Caco-2 (cell line): ENCODE results near the gene ELP5. TPM values are rescaled to one million over a fixed set of nuclear protein-coding genes. Genes with fewer than 3 reads are reported as not detected.

Source experiments
- Bru-seq: library from RNA; stranded (reverse); fragments of 400-500 nt; gene quantifications from one replicate; lab custom pipeline; 2021; lab: Mats Ljungman, UMichigan
- BruChase-seq, 2 experiments: library from RNA; stranded (reverse); fragments of 400-500 nt; gene quantifications; one replicate each; lab custom pipeline; 2021; lab: Mats Ljungman, UMichigan
- BruUV-seq: library from RNA; stranded (reverse); fragments of 400-500 nt; replicated peaks from 2 replicates; lab custom pipeline; 2021; lab: Mats Ljungman, UMichigan
- CTCF ChIA-PET: fragments of 300-600 bp; sonication (Branson Sonifier 250); formaldehyde crosslinking; loops from one replicate; lab custom pipeline; 2022; ENCODE audit warnings: antibody characterized with exemption; lab: Charles Lee
- POLR2A ChIA-PET: fragments of 300-600 bp; sonication (Branson Sonifier 250); formaldehyde crosslinking; loops from one replicate; lab custom pipeline; 2022; ENCODE audit warnings: antibody characterized with exemption; lab: Charles Lee
- DNase-seq, 2 experiments: peaks; one replicate each; pipeline versions ENCODE4 v3.0.0 to v3.0.0-alpha.2; 2020 to 2022
- H3K27me3 ChIP-seq: replicated peaks from 2 replicates; pipeline ENCODE4 v1.6.0; 2011; ENCODE audit warnings: low read length; ENCODE audit not compliant: control insufficient read depth, insufficient read depth
- H3K36me3 ChIP-seq: 2 replicates; pipeline ENCODE4 v1.5.1; 2011; ENCODE audit warnings: low read length; ENCODE audit not compliant: control insufficient read depth, insufficient read depth
- H3K4me1 ChIP-seq: fragments of 250-450 bp; sonication (Bioruptor Pico); 2 replicates; pipeline ENCODE4 v1.5.1; 2020; ENCODE audit warnings: mild to moderate bottlenecking
- H3K4me3 ChIP-seq: 2 replicates; pipeline ENCODE4 v1.5.1; 2011; ENCODE audit warnings: low read depth, mild to moderate bottlenecking, control low read depth, low read length
- H3K9me3 ChIP-seq: fragments of 250-450 bp; sonication (Bioruptor Pico); 2 replicates; pipeline ENCODE4 v1.5.1; 2020; ENCODE audit warnings: mild to moderate bottlenecking, moderate library complexity
- H3K27ac Mint-ChIP-seq: one replicate; pipeline ENCODE4 v1.8.0; 2022; ENCODE audit warnings: mixed read lengths; ENCODE audit not compliant: unreplicated experiment
- H3K27me3 Mint-ChIP-seq: one replicate; pipeline ENCODE4 v1.8.0; 2022; ENCODE audit warnings: mixed read lengths; ENCODE audit not compliant: insufficient read depth, unreplicated experiment
- H3K36me3 Mint-ChIP-seq: one replicate; pipeline ENCODE4 v1.8.0; 2022; ENCODE audit warnings: mild to moderate bottlenecking, mixed read lengths; ENCODE audit not compliant: insufficient read depth, unreplicated experiment
- H3K4me1 Mint-ChIP-seq: one replicate; pipeline ENCODE4 v1.8.0; 2022; ENCODE audit warnings: low read depth, mixed read lengths; ENCODE audit not compliant: unreplicated experiment
- H3K4me3 Mint-ChIP-seq: one replicate; pipeline ENCODE4 v1.8.0; 2022; ENCODE audit warnings: mild to moderate bottlenecking, moderate library complexity, mixed read lengths; ENCODE audit not compliant: unreplicated experiment
- H3K9me3 Mint-ChIP-seq: one replicate; pipeline ENCODE4 v1.8.0; 2022; ENCODE audit warnings: mixed read lengths; ENCODE audit not compliant: unreplicated experiment
- CTCF ChIP-seq, 2 experiments: fragments of 200-600 bp in 1 of 2; IDR thresholded peaks; 1 replicate in 1 of 2; 2 replicates in 1 of 2; pipeline versions ENCODE4 v1.5.1 to v1.8.0; 2011 to 2022; ENCODE audit warnings: antibody characterized with exemption in 1 of 2, control low read depth in 1 of 2, inconsistent platforms in 1 of 2, low read depth in 1 of 2, low read length in 1 of 2, mild to moderate bottlenecking in 1 of 2, moderate library complexity in 1 of 2; ENCODE audit not compliant: insufficient read depth in 1 of 2, severe bottlenecking in 1 of 2, unreplicated experiment in 1 of 2
- intact Hi-C: fragments of 100-400 bp; cut with micrococcal nuclease; formaldehyde crosslinking; loops from one replicate; pipeline ENCODE4 v1.10.0; 2022; ENCODE audit not compliant: unreplicated experiment
- long read RNA-seq: library from polyadenylated mRNA; stranded (forward); transcript quantifications from one replicate; pipeline ENCODE4 v2.0.0, GENCODE V29; 2022
- total RNA-seq: library from RNA; stranded (reverse); gene quantifications from 2 replicates; pipeline ENCODE4 v1.2.3, GENCODE V29; 2022

The ELP5 gene
- total RNA-seq (43.2 and 43.3 TPM in 2 replicates), Bru-seq, nascent RNA (percentile 53 among the genes with signal in this experiment), BruChase-seq, experiment 1, labeled RNA remaining after a 2-hour chase (percentile 59 among the genes with signal in this experiment), BruChase-seq, experiment 2, labeled RNA remaining after a 6-hour chase (percentile 72 among the genes with signal in this experiment)
- long read RNA-seq, transcript ELP5-210 (4 exons, 687 nt), result major isoform, 44 of 61 reads
- long read RNA-seq, transcript ELP5-204 (8 exons, 1,423 nt), result minor isoform, 8 of 61 reads
- long read RNA-seq, partial matches to known transcripts, result 2 of 61 reads
- long read RNA-seq, other reads (novel, unspliced or antisense), result 1 of 61 reads

GRCh38 chr17:7252176-7253043 lies at the start of gene ELP5:
Gene ELP5, plus strand, starts transcription at chr17:7252215. Its CDS starts 336 bp downstream, at chr17:7252551.
- no peaks in the 10 kb centered on the region for H3K27me3 Mint-ChIP-seq
- ChIA-PET CTCF (interaction anchor here (1.0 kb wide), 1 partner anchor 11 kb away, joined by 3 read pairs; no protein-coding TSS in a partner anchor), POLR2A (interaction anchor here (1.0 kb wide), 1 partner anchor 10 kb away, joined by 3 read pairs; the partner anchor contains the start of gene GABARAP)
- no TSS peak for BruUV-seq
- Histone ChIP-seq H3K27me3 (no peaks in the 10 kb centered on the region), H3K36me3 (no peaks in the 10 kb centered on the region), H3K4me3 (peak within 1 kb of the TSS; percentile 70), H3K4me1 (no peaks in the 10 kb centered on the region), H3K9me3 (no peaks in the 10 kb centered on the region)
- H3K9me3 Mint-ChIP-seq, result no peaks in the 10 kb centered on the region
- TF ChIP-seq CTCF (IDR thresholded peaks at IDR 0.05; ENCODE audit: insufficient read depth in 1 of 2, low read depth in 1 of 2, low read length in 1 of 2, severe bottlenecking in 1 of 2, unreplicated experiment in 1 of 2), result no peak
- peak within 1 kb of the TSS; percentile 88 for H3K4me3 Mint-ChIP-seq
- peaks cover 11% of the 10 kb centered on the region for H3K4me1 Mint-ChIP-seq
- H3K36me3 Mint-ChIP-seq, result peaks cover 66% of the 10 kb centered on the region
- intact Hi-C loops, result loop anchor here (1.0 kb wide), 1 partner anchor 13 kb away; the partner anchor contains the start of gene PHF23
- peak within 1 kb of the TSS; percentile 98 for H3K27ac Mint-ChIP-seq
- peak; percentile 88 to 93 for DNase-seq

- H3K27me3 Mint-ChIP-seq, result no peaks in the 10 kb centered on the region
- H3K36me3 Mint-ChIP-seq, result peaks cover 2% of the 10 kb centered on the region
- TF ChIP-seq CTCF (IDR thresholded peaks at IDR 0.05; ENCODE audit: insufficient read depth in 1 of 2, low read depth in 1 of 2, low read length in 1 of 2, severe bottlenecking in 1 of 2, unreplicated experiment in 1 of 2), result no peak
- no peaks in the 10 kb centered on the region for H3K27me3 ChIP-seq
- H3K9me3 ChIP-seq, result no peaks in the 10 kb centered on the region
- intact Hi-C loops, result no loop called here
- H3K4me1 ChIP-seq, result no peaks in the 10 kb centered on the region
- no peaks in the 10 kb centered on the region for H3K36me3 ChIP-seq
- no peak overlapping the region for H3K27ac Mint-ChIP-seq
- no TSS peak for BruUV-seq
- ChIA-PET POLR2A (no interaction called here), CTCF (no interaction called here)
- no peak for DNase-seq
- H3K4me1 Mint-ChIP-seq, result peaks cover 6% of the 10 kb centered on the region
- no peaks in the 10 kb centered on the region for H3K9me3 Mint-ChIP-seq
- no peak overlapping the region for H3K4me3 Mint-ChIP-seq
- H3K4me3 ChIP-seq, result no peak overlapping the region
Observed at GRCh38 chr17:7203391-7203790, 48.6 kb upstream of the ELP5 start.

GRCh38 chr17:7204336-7204735 lies 47.7 kb upstream of the ELP5 start:
- ChIA-PET POLR2A (no interaction called here), CTCF (interaction anchor here (0.6 kb wide), 1 partner anchor 263 kb away, joined by 3 read pairs; no protein-coding TSS in a partner anchor)
- no peaks in the 10 kb centered on the region for H3K9me3 ChIP-seq
- intact Hi-C loops, result no loop called here
- no peaks in the 10 kb centered on the region for H3K36me3 ChIP-seq
- BruUV-seq, result no TSS peak
- no peak for TF ChIP-seq CTCF (IDR thresholded peaks at IDR 0.05; ENCODE audit: insufficient read depth in 1 of 2, low read depth in 1 of 2, low read length in 1 of 2, severe bottlenecking in 1 of 2, unreplicated experiment in 1 of 2)
- H3K4me3 ChIP-seq, result no peak overlapping the region
- DNase-seq, result no peak
- no peaks in the 10 kb centered on the region for H3K27me3 ChIP-seq
- no peaks in the 10 kb centered on the region for H3K4me1 ChIP-seq
- Mint-ChIP-seq H3K36me3 (peaks cover 7% of the 10 kb centered on the region), H3K4me3 (peak overlapping the region; percentile 66), H3K27ac (no peak overlapping the region), H3K4me1 (peaks cover 6% of the 10 kb centered on the region), H3K9me3 (no peaks in the 10 kb centered on the region), H3K27me3 (no peaks in the 10 kb centered on the region)
